ENCODE measurements around the gene BTBD9.

DNA sequence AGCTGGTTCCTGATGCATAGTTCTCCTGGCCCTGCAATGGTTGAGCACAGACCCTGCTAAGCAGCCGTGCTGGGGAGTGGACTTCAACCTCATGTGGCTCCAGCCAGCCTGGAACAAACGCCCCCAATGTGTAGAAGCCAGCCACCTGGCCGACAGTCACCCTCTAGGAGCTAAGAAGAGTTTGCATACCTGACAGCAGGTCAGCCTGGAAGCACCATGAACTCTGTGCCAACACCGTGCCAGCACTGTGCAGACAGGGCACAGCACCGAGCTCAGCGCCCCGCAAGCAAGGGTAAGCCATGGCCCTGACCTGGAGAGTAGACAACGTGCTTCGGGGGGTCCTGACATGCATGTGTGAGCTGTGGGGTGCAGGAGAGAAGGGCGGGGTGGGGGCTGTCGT is 463.9 kb downstream of the BTBD9 start:
- TF ChIP-seq, protein P1, sequence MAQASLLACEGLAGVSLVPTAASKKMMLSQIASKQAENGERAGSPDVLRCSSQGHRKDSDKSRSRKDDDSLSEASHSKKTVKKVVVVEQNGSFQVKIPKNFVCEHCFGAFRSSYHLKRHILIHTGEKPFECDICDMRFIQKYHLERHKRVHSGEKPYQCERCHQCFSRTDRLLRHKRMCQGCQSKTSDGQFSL (CRISPR knock-in tag; IDR thresholded peaks at IDR 0.05) = no peak
- TF ChIP-seq, protein P1 (tag; IDR thresholded peaks at IDR 0.05) = no peak
- TF ChIP-seq ARID2 (IDR thresholded peaks at IDR 0.05) = no peak
- TF ChIP-seq, protein P2, sequence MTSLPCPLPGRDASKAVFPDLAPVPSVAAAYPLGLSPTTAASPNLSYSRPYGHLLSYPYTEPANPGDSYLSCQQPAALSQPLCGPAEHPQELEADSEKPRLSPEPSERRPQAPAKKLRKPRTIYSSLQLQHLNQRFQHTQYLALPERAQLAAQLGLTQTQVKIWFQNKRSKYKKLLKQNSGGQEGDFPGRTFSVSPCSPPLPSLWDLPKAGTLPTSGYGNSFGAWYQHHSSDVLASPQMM (CRISPR knock-in tag; IDR thresholded peaks at IDR 0.05) = no peak
